GM12801 (cell line): ENCODE results near the gene SLCO2A1.

Source experiments
- TF ChIP-seq, protein P1 (sequence below): IDR thresholded peaks from one replicate; pipeline ENCODE4 v1.5.1; 2011; ENCODE audit warnings: control low read depth; ENCODE audit not compliant: insufficient read length; ENCODE audit errors: extremely low read depth

SLCO2A1 gene

DNA sequence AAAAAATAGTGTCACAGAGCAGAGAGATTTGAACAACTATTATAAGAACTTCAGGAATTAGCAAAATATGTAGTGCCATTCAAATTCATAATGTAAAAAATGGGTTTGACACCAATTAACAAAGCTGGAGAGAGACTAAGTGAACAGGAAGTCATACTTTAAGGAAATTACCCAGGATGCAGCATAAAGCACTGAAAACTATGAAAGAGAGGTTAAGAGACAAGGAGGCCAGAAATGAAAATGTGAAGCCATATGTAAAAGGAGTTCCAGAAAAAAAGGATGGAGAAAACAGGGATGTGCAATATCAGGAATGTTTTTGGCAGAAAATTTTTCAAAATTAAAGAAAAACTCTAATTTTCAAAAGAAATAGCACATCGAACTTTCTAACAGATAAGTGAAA lies 57.6 kb downstream of the SLCO2A1 start:
- TF ChIP-seq, protein P1, sequence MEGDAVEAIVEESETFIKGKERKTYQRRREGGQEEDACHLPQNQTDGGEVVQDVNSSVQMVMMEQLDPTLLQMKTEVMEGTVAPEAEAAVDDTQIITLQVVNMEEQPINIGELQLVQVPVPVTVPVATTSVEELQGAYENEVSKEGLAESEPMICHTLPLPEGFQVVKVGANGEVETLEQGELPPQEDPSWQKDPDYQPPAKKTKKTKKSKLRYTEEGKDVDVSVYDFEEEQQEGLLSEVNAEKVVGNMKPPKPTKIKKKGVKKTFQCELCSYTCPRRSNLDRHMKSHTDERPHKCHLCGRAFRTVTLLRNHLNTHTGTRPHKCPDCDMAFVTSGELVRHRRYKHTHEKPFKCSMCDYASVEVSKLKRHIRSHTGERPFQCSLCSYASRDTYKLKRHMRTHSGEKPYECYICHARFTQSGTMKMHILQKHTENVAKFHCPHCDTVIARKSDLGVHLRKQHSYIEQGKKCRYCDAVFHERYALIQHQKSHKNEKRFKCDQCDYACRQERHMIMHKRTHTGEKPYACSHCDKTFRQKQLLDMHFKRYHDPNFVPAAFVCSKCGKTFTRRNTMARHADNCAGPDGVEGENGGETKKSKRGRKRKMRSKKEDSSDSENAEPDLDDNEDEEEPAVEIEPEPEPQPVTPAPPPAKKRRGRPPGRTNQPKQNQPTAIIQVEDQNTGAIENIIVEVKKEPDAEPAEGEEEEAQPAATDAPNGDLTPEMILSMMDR = no peak

DNA sequence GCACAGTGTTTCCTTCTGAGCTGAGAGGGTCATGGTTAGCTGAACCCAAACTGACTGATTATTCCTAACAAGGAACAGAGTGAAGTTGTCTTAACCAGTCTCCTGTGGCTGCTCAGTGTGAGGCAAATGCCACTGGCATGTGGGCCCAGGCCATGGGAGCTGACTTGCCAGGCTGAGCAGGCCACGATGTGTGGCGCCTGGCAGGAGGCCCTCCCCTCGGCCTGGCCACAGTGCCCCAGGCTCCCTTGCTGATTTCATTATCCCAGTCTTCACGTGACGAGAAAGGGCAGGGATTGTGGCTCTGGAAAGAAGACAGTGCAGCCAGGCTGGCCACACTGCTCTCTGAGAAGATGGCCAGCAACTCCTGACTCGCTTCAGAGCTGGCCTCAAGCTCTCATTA lies 58.8 kb downstream of the SLCO2A1 start:
- TF ChIP-seq, protein P1 = no peak

DNA sequence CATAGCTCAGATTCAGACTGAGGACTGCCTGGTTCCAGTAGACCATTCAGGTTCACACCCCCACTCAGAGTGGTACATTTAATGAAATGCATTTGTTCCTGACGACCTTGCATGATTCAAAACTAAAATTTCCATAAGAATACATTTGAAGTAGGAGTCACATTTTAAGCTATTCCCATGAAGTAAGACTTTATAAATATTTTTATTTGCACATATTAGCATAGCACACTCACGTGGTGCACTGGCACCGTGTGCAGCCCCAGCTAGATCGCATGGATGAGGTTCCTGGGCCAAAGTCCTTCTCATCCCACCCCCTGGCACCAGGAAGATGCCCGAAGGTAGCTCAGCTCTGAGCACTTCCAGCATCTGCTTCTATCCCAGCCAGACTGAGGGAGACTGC lies 59.4 kb downstream of the SLCO2A1 start:
- TF ChIP-seq, protein P1 = no peak

DNA sequence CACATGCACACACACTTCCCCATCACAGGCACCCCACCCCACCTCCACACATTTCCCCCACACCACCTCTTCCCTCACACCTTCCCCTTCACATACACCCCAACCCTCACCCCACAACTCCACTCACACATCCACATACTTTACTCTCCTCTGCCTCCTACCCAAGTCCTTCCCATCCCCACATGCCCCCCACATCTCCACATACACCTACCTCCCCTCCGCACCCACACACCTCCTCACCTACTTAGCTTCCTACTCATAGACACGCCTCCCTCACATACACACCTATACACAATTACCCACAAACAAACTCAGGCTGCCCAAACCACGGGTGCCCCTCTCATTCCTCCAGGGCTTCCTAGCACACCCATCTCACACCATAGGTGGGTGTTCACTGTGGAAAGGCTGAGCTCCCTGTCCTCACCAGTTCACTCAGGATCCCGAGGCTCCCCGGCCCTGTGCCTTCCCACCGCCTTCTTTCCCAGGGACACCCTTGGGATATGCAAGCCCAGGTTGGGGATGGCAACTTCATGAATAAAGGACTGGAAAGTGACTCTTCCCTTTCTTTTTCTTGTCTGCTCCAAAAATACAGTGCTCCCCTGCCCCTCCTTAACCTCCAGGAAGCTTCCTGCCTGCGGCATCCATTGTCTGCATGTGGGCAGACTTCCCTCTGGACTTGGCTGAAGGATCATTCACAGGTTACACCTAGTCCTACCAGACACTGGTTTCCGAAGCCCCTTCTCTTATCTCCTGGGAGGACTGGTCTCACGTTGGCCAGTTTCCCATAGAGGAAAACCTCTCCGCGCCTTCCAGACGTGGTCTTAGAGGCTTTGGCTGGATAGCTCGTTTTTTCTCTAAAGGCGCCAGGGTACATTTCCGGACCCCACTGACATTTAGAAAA lies 61.5 kb downstream of the SLCO2A1 start:
- TF ChIP-seq, protein P1 = no peak

DNA sequence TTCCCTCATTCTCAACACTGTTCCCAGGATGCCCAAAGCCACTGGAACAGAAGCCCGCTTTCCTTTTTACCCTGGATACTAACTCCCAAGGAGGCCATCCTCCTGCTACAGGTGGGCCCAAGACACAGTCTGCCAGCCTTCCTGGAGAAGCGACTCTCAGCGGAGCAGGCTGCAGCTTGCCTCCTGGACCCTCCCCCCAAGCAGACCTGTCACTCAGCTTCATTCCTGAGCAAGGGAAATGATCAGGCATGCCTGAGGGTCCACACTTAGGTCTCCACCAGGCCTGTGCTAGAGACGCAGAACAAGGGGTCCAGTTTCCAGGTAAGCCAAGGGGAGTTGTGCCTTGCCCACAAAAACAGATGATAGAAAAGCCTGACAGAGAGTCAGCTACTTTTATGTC lies 62.8 kb downstream of the SLCO2A1 start:
- TF ChIP-seq, protein P1 = no peak

DNA sequence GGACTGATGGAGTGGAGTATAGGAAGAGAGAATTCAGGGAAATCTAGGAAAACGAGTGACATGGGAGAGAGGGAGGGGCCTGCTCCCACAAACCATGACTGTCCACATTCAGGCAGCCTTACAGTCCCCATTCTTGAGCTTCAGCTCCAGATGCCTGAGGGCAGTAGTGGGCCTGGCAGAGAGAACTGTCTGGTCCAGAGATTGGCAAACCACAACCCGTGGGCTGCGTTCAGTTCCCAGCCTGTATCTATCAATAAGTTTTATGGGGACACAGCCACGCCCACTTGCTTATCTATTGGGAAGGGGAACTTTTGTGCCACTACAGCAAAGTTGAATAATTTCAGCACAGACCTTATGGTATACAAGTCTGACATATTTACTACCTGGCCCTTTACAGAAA lies 63.8 kb downstream of the SLCO2A1 start:
- TF ChIP-seq, protein P1 = no peak

DNA sequence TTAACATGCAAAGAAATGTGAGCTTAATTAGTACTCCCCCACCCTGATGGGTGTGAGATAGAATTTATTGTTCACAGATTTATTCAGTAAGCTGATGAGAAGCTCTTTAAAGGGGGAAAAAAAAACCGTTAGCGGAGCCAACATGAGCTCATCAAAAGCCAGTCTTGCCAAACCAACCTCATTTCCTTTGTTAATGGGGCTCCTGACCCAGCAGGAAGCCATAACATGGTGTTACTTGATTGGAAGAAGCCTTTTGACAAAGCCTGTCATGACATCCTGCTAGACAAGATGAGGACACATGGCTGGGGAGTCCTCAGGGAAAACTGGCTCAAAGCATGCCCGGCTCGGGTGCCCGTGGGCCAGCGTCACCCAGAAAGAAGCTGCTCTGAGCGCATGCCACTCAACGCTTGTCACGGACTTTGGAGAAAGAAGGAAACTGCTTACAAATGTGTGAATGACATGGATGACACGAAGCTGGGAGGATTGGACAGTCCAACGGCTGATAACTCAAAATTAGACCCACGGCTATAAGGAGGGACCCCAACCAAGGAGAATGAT lies 64.6 kb downstream of the SLCO2A1 start:
- TF ChIP-seq, protein P1 = no peak
